Neural progenitor cell (in vitro differentiated cells): ENCODE measurements around the gene SYTL2.

Experiments
- EZH2 ChIP-seq: fragments of 200-600 bp; sonication (generic); IDR thresholded peaks from 2 replicates; pipeline ENCODE4 v1.6.1; 2017; ENCODE audit warnings: antibody characterized with exemption, mild to moderate bottlenecking, moderate library complexity
- TF ChIP-seq, protein P1 (sequence below): fragments of 200-600 bp; sonication (generic); IDR thresholded peaks from 2 replicates; pipeline ENCODE4 v1.5.1; 2017; ENCODE audit warnings: antibody characterized with exemption, mild to moderate bottlenecking

DNA sequence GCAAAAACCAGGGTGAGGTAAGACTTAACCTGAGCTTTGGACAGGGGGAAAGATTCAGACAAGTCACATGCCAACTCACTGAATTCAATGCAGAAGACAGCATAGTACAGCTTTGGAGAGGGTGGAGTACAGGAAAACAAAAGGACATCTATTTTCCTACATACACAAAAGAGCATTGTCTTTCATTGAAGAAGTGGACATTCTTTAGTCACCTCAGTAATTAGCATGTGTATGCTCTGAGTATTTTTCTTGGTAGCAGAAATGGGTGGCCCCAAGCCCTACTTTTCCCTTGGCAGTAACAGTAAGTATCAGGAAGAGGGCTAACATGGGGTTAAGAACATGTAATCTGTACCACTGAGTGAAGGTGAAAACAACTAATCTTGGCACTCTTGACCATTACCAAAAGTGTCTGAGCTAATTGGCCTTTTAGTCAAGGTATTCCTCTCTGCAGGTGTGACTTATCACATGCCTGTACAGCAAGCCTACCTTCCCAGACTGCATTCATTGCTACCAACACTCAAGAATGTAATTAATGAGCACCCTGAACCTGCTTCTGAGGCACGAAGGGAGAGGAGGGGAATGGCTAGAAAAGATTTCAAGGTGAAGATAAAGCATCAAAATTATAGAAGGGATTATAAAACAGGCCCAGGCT is 33.9 kb downstream of the SYTL2 start:
- TF ChIP-seq, protein P1, sequence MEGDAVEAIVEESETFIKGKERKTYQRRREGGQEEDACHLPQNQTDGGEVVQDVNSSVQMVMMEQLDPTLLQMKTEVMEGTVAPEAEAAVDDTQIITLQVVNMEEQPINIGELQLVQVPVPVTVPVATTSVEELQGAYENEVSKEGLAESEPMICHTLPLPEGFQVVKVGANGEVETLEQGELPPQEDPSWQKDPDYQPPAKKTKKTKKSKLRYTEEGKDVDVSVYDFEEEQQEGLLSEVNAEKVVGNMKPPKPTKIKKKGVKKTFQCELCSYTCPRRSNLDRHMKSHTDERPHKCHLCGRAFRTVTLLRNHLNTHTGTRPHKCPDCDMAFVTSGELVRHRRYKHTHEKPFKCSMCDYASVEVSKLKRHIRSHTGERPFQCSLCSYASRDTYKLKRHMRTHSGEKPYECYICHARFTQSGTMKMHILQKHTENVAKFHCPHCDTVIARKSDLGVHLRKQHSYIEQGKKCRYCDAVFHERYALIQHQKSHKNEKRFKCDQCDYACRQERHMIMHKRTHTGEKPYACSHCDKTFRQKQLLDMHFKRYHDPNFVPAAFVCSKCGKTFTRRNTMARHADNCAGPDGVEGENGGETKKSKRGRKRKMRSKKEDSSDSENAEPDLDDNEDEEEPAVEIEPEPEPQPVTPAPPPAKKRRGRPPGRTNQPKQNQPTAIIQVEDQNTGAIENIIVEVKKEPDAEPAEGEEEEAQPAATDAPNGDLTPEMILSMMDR: no peak
- TF ChIP-seq EZH2: no peak
